H9 (cell line): ENCODE measurements around the gene ANO3. TPM values are rescaled to one million over a fixed set of nuclear protein-coding genes. Genes with fewer than 3 reads are reported as not detected.

ENCODE experiments used
- DNase-seq: peaks from one replicate; pipeline ENCODE4 v3.0.0-alpha.2; 2017
- H2AFZ ChIP-seq: one replicate; pipeline ENCODE4 v1.6.1; 2013; ENCODE audit warnings: mild to moderate bottlenecking, low read length, control low read depth, moderate library complexity
- H2AK5ac ChIP-seq: 2 replicates; pipeline ENCODE4 v1.6.1; 2013; ENCODE audit warnings: low read length, control low read depth, mixed read lengths; ENCODE audit not compliant: insufficient read length
- H2BK120ac ChIP-seq: one replicate; pipeline ENCODE4 v1.6.1; 2013; ENCODE audit warnings: low read depth, mild to moderate bottlenecking, low read length, control low read depth, inconsistent platforms; ENCODE audit not compliant: poor library complexity, severe bottlenecking
- H2BK12ac ChIP-seq: 2 replicates; pipeline ENCODE4 v1.6.1; 2013; ENCODE audit warnings: low read length, control low read depth, mixed read lengths, low read depth; ENCODE audit not compliant: insufficient read length
- H2BK15ac ChIP-seq: 2 replicates; pipeline ENCODE4 v1.6.1; 2013; ENCODE audit warnings: low read depth, low read length, control low read depth
- H2BK20ac ChIP-seq: one replicate; pipeline ENCODE4 v1.6.1; 2013; ENCODE audit warnings: low read depth, mild to moderate bottlenecking, low read length, control low read depth, inconsistent platforms; ENCODE audit not compliant: poor library complexity, severe bottlenecking
- H2BK5ac ChIP-seq: 2 replicates; pipeline ENCODE4 v1.6.1; 2013; ENCODE audit warnings: low read length, control low read depth, mixed read lengths; ENCODE audit not compliant: insufficient read length
- H3K14ac ChIP-seq: 2 replicates; pipeline ENCODE4 v1.6.1; 2013; ENCODE audit warnings: low read length, control low read depth; ENCODE audit not compliant: insufficient read depth
- H3K18ac ChIP-seq: 2 replicates; pipeline ENCODE4 v1.6.1; 2013; ENCODE audit warnings: low read depth, mild to moderate bottlenecking, mixed read lengths, low read length, control low read depth; ENCODE audit not compliant: insufficient read length
- H3K23ac ChIP-seq: 2 replicates; pipeline ENCODE4 v1.6.1; 2013; ENCODE audit warnings: low read length, control low read depth, mixed read lengths, low read depth; ENCODE audit not compliant: insufficient read length
- H3K23me2 ChIP-seq: 2 replicates; pipeline ENCODE4 v1.6.1; 2013; ENCODE audit warnings: low read depth, mild to moderate bottlenecking, mixed read lengths, low read length, control low read depth; ENCODE audit not compliant: insufficient read length, poor library complexity, severe bottlenecking
- H3K27ac ChIP-seq: 2 replicates; pipeline ENCODE4 v1.5.1; 2013; ENCODE audit warnings: low read length, control low read depth, mixed read lengths, low read depth; ENCODE audit not compliant: insufficient read length
- H3K27me3 ChIP-seq: 2 replicates; pipeline ENCODE4 v1.6.1; 2013; ENCODE audit warnings: low read length, control low read depth, inconsistent platforms; ENCODE audit not compliant: insufficient read depth
- H3K4ac ChIP-seq: 2 replicates; pipeline ENCODE4 v1.6.1; 2013; ENCODE audit warnings: low read depth, mild to moderate bottlenecking, control low read depth, inconsistent platforms, low read length, moderate library complexity
- H3K4me1 ChIP-seq: 2 replicates; pipeline ENCODE4 v1.6.1; 2013; ENCODE audit warnings: low read length, control low read depth, inconsistent platforms; ENCODE audit not compliant: insufficient read depth
- H3K4me2 ChIP-seq: 2 replicates; pipeline ENCODE4 v1.6.1; 2013; ENCODE audit warnings: low read length, control low read depth, mixed read lengths; ENCODE audit not compliant: insufficient read length, insufficient read depth
- H3K56ac ChIP-seq: 2 replicates; pipeline ENCODE4 v1.6.1; 2013; ENCODE audit warnings: low read depth, mild to moderate bottlenecking, mixed read lengths, low read length, control low read depth; ENCODE audit not compliant: insufficient read length
- H3K79me1 ChIP-seq: 2 replicates; pipeline ENCODE4 v1.6.1; 2013; ENCODE audit warnings: low read depth, mild to moderate bottlenecking, moderate library complexity, low read length, control low read depth, inconsistent platforms; ENCODE audit not compliant: insufficient read depth, poor library complexity, severe bottlenecking
- H3K79me2 ChIP-seq: 2 replicates; pipeline ENCODE4 v1.6.1; 2013; ENCODE audit warnings: low read length, control low read depth, inconsistent platforms; ENCODE audit not compliant: insufficient read depth
- H3K9ac ChIP-seq: 2 replicates; pipeline ENCODE4 v1.6.1; 2013; ENCODE audit warnings: low read length, control low read depth, mixed read lengths; ENCODE audit not compliant: insufficient read length; ENCODE audit errors: extremely low read depth
- H3K9me3 ChIP-seq: one replicate; pipeline ENCODE4 v1.6.1; 2013; ENCODE audit warnings: low read depth, low read length, inconsistent platforms; ENCODE audit not compliant: control insufficient read depth
- H3T11ph ChIP-seq: one replicate; pipeline ENCODE4 v1.6.1; 2013; ENCODE audit warnings: mild to moderate bottlenecking, low read length, control low read depth, inconsistent platforms
- H4K20me1 ChIP-seq: one replicate; pipeline ENCODE4 v1.6.1; 2013; ENCODE audit not compliant: control insufficient read depth, insufficient read length, insufficient read depth
- H4K5ac ChIP-seq: 2 replicates; pipeline ENCODE4 v1.6.1; 2013; ENCODE audit warnings: low read depth, mild to moderate bottlenecking, mixed read lengths, low read length, control low read depth; ENCODE audit not compliant: insufficient read length
- H4K8ac ChIP-seq: replicated peaks from 2 replicates; pipeline ENCODE4 v1.6.1; 2013; ENCODE audit warnings: low read length, control low read depth, mixed read lengths, low read depth; ENCODE audit not compliant: insufficient read length
- H4K91ac ChIP-seq: 2 replicates; pipeline ENCODE4 v1.6.1; 2013; ENCODE audit warnings: low read depth, mild to moderate bottlenecking, moderate library complexity, mixed read lengths, low read length, control low read depth; ENCODE audit not compliant: insufficient read length
- H3K27ac Mint-ChIP-seq, 3 experiments: 2 replicates in 2 of 3; 3 replicates in 1 of 3; pipeline ENCODE4 v1.8.0; 2020 to 2021; ENCODE audit warnings: mixed read lengths in 3 of 3, mild to moderate bottlenecking in 1 of 3, moderate library complexity in 1 of 3
- H3K27me3 Mint-ChIP-seq: 2 replicates; pipeline ENCODE4 v1.8.0; 2021; ENCODE audit warnings: low read depth, mild to moderate bottlenecking, moderate library complexity, mixed read lengths
- H3K36me3 Mint-ChIP-seq, 3 experiments: 2 replicates in 2 of 3; 3 replicates in 1 of 3; pipeline ENCODE4 v1.8.0; 2020 to 2021; ENCODE audit warnings: low read depth in 3 of 3, mixed read lengths in 3 of 3; ENCODE audit not compliant: insufficient read depth in 1 of 3
- H3K4me1 Mint-ChIP-seq, 2 experiments: 2 replicates each; pipeline ENCODE4 v1.8.0; 2020; ENCODE audit warnings: mixed read lengths in 2 of 2
- H3K4me3 Mint-ChIP-seq, 2 experiments: 2 replicates in 1 of 2; 3 replicates in 1 of 2; pipeline ENCODE4 v1.8.0; 2020 to 2021; ENCODE audit warnings: mild to moderate bottlenecking in 2 of 2, mixed read lengths in 2 of 2, moderate library complexity in 1 of 2
- H3K9me3 Mint-ChIP-seq, 2 experiments: 2 replicates in 1 of 2; 3 replicates in 1 of 2; pipeline ENCODE4 v1.8.0; 2020; ENCODE audit warnings: mild to moderate bottlenecking in 2 of 2, mixed read lengths in 2 of 2, moderate library complexity in 1 of 2
- total RNA-seq: library from RNA; stranded (reverse); gene quantifications from 2 replicates; pipeline ENCODE4 v1.2.1, GENCODE V29; 2021
- TF ChIP-seq, protein P1 (sequence below): fragments of 200-600 bp; sonication (generic); conservative IDR thresholded peaks from 3 replicates; pipeline ENCODE4 v1.8.0; 2021; ENCODE audit warnings: antibody characterized with exemption, mild to moderate bottlenecking

Gene ANO3
- total RNA-seq, 1 experiment from 2014 or later = not detected

GRCh38 chr11:26323837-26324236 is 8.1 kb upstream of the ANO3 start:
- Histone ChIP-seq H2BK5ac (no peak overlapping the region), H3K18ac (no peak overlapping the region), H3K27ac (no peak overlapping the region), H2BK120ac (no peak overlapping the region), H4K8ac (no peak overlapping the region), H3K4me1 (no peaks in the 10 kb centered on the region), H4K91ac (no peak overlapping the region), H3K56ac (no peak overlapping the region), H3K23me2 (no peaks in the 10 kb centered on the region), H2BK20ac (no peak overlapping the region), H3K79me1 (no peaks in the 10 kb centered on the region), H3K4ac (no peak overlapping the region), H4K20me1 (no peaks in the 10 kb centered on the region), H3K9ac (no peak overlapping the region), H3K14ac (no peak overlapping the region), H2AK5ac (no peak overlapping the region), H2AFZ (no peak overlapping the region), H3K9me3 (no peaks in the 10 kb centered on the region), H3K27me3 (no peaks in the 10 kb centered on the region), H3T11ph (no peak overlapping the region), H3K4me2 (no peak overlapping the region), H3K79me2 (no peaks in the 10 kb centered on the region), H2BK12ac (no peak overlapping the region), H4K5ac (no peak overlapping the region), H2BK15ac (no peak overlapping the region), H3K23ac (no peak overlapping the region)
- Mint-ChIP-seq H3K36me3 (no peaks in the 10 kb centered on the region), H3K9me3 (no peaks in the 10 kb centered on the region), H3K27ac (no peak overlapping the region), H3K27me3 (no peaks in the 10 kb centered on the region; the same call in none of the 2 replicates), H3K4me3 (no peak overlapping the region), H3K4me1 (peaks cover 10 to 15% of the 10 kb centered on the region in 2 experiments)
- TF ChIP-seq, protein P1, sequence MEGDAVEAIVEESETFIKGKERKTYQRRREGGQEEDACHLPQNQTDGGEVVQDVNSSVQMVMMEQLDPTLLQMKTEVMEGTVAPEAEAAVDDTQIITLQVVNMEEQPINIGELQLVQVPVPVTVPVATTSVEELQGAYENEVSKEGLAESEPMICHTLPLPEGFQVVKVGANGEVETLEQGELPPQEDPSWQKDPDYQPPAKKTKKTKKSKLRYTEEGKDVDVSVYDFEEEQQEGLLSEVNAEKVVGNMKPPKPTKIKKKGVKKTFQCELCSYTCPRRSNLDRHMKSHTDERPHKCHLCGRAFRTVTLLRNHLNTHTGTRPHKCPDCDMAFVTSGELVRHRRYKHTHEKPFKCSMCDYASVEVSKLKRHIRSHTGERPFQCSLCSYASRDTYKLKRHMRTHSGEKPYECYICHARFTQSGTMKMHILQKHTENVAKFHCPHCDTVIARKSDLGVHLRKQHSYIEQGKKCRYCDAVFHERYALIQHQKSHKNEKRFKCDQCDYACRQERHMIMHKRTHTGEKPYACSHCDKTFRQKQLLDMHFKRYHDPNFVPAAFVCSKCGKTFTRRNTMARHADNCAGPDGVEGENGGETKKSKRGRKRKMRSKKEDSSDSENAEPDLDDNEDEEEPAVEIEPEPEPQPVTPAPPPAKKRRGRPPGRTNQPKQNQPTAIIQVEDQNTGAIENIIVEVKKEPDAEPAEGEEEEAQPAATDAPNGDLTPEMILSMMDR = no peak
- DNase-seq = no peak
